C4-2B (cell line): ENCODE measurements around the gene NR6A1.

Experiments
- CTCF ChIP-seq: fragments of 450-650 bp; conservative IDR thresholded peaks from 2 replicates; pipeline ENCODE4 v1.5.1; 2017; ENCODE audit warnings: mild to moderate bottlenecking
- ZFX ChIP-seq: fragments of 450-650 bp; IDR thresholded peaks from 2 replicates; pipeline ENCODE4 v1.6.1; 2017

GRCh38 chr9:124569942-124570341 is 201.2 kb downstream of the NR6A1 start:
- no peak for TF ChIP-seq ZFX
- no peak for TF ChIP-seq CTCF
